Measurements from ENCODE around the gene HTRA3.

The HTRA3 gene

DNA sequence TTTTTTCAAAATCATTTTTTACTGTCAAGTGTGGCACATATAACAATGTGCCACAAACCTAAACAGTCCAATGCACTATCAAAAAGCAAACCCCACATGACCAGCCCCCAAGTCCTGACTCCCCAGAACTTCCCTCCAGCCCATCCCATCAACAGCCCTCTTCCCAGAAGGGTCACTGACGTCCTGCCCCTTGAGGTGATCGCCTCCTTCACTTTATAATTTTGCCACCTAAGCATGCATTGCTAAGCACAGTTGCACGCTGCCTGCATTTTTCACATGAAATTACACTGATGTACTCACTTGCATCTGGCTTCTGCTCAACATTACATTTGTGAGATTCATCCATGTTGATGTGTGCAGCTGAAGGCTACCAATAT is 42.5 kb downstream of the HTRA3 start:
- Histone ChIP-seq H3K27ac (replicated peaks) (no peak overlapping the region), H3K4me3 (replicated peaks; ENCODE audit: insufficient read depth, low read length) (no peak overlapping the region), H3K27me3 (ENCODE audit: insufficient read depth, poor library complexity, severe bottlenecking) (no peaks in the 10 kb centered on the region)
- TF ChIP-seq, protein P1, sequence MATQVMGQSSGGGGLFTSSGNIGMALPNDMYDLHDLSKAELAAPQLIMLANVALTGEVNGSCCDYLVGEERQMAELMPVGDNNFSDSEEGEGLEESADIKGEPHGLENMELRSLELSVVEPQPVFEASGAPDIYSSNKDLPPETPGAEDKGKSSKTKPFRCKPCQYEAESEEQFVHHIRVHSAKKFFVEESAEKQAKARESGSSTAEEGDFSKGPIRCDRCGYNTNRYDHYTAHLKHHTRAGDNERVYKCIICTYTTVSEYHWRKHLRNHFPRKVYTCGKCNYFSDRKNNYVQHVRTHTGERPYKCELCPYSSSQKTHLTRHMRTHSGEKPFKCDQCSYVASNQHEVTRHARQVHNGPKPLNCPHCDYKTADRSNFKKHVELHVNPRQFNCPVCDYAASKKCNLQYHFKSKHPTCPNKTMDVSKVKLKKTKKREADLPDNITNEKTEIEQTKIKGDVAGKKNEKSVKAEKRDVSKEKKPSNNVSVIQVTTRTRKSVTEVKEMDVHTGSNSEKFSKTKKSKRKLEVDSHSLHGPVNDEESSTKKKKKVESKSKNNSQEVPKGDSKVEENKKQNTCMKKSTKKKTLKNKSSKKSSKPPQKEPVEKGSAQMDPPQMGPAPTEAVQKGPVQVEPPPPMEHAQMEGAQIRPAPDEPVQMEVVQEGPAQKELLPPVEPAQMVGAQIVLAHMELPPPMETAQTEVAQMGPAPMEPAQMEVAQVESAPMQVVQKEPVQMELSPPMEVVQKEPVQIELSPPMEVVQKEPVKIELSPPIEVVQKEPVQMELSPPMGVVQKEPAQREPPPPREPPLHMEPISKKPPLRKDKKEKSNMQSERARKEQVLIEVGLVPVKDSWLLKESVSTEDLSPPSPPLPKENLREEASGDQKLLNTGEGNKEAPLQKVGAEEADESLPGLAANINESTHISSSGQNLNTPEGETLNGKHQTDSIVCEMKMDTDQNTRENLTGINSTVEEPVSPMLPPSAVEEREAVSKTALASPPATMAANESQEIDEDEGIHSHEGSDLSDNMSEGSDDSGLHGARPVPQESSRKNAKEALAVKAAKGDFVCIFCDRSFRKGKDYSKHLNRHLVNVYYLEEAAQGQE (IDR thresholded peaks at IDR 0.05; ENCODE audit: insufficient replicate concordance, low read depth) = no peak
- no peak for TF ChIP-seq SPI1 (IDR thresholded peaks at IDR 0.05; ENCODE audit: borderline replicate concordance, low read depth)
- TF ChIP-seq, protein P2, sequence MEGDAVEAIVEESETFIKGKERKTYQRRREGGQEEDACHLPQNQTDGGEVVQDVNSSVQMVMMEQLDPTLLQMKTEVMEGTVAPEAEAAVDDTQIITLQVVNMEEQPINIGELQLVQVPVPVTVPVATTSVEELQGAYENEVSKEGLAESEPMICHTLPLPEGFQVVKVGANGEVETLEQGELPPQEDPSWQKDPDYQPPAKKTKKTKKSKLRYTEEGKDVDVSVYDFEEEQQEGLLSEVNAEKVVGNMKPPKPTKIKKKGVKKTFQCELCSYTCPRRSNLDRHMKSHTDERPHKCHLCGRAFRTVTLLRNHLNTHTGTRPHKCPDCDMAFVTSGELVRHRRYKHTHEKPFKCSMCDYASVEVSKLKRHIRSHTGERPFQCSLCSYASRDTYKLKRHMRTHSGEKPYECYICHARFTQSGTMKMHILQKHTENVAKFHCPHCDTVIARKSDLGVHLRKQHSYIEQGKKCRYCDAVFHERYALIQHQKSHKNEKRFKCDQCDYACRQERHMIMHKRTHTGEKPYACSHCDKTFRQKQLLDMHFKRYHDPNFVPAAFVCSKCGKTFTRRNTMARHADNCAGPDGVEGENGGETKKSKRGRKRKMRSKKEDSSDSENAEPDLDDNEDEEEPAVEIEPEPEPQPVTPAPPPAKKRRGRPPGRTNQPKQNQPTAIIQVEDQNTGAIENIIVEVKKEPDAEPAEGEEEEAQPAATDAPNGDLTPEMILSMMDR (IDR thresholded peaks at IDR 0.05; ENCODE audit: insufficient read depth, low read length) = no peak
- TF ChIP-seq GABPA (IDR thresholded peaks at IDR 0.05; ENCODE audit: low read depth) = no peak
- TF ChIP-seq POLR2AphosphoS5 (IDR thresholded peaks at IDR 0.05; ENCODE audit: low read depth) = no peak
- no peak for DNase-seq (ENCODE audit: low read depth in 1 of 2, low spot score in 1 of 2)

DNA sequence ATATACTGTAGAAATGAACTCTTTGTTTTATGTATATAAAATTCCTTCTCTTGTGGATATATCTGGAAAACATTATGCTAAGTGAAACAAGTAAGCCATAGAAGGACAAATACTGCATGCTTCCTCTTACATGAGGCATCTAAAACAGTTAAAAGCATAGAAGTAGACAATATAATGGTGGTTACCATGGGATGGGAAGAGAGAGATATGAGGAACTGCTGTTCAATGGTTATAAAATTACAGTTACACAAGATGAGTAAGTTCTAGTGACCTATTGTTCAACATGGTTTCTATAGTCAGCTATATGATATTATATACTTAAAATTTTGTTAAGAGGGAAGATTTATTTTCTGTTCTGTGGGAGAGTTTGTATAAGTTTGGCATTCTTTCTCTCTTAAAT is 43.4 kb downstream of the HTRA3 start:
- no peaks in the 10 kb centered on the region for H3K27me3 ChIP-seq (ENCODE audit: insufficient read depth, poor library complexity, severe bottlenecking)
- no peak overlapping the region for H3K27ac ChIP-seq (replicated peaks)
- no peak for DNase-seq (ENCODE audit: low read depth in 1 of 2, low spot score in 1 of 2)
- no peak overlapping the region for H3K4me3 ChIP-seq (replicated peaks; ENCODE audit: insufficient read depth, low read length)
- TF ChIP-seq, protein P1 (IDR thresholded peaks at IDR 0.05; ENCODE audit: insufficient replicate concordance, low read depth) = no peak
- TF ChIP-seq, protein P2 (IDR thresholded peaks at IDR 0.05; ENCODE audit: insufficient read depth, low read length) = no peak
- no peak for TF ChIP-seq POLR2AphosphoS5 (IDR thresholded peaks at IDR 0.05; ENCODE audit: low read depth)
- TF ChIP-seq GABPA (IDR thresholded peaks at IDR 0.05; ENCODE audit: low read depth) = no peak
- TF ChIP-seq SPI1 (IDR thresholded peaks at IDR 0.05; ENCODE audit: borderline replicate concordance, low read depth) = no peak

DNA sequence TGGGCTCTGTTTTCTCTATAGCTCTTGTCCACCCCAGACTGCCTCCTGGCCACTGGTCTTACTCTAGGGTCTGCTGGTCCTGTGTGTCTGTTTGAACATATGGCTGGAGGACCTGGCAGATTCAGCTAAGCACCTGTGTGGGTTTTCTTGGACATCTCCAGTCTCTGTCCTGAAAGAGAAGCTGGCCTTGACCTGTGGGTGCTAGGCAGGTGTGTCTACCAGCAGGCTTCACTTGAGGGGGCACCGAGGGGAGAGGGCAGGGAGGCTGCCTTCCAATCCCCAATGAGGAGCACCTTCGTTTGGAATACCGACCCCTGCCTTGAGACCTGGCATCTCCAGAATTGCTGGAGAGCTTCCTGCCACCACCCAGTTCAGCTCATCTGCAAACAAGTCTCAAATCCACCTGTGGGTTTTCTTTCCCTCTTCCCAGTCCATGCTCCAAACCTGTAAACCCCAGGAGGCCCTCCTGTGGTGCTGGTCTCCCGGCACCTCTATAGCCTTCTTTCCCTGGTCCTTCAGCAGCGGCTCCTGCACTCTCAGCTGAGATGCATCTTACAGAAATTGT is 45.2 kb downstream of the HTRA3 start:
- Histone ChIP-seq H3K4me3 (replicated peaks; ENCODE audit: insufficient read depth, low read length) (no peak overlapping the region), H3K27ac (replicated peaks) (peak overlapping the region; percentile 45; the same call in 1 of the 2 replicates), H3K27me3 (ENCODE audit: insufficient read depth, poor library complexity, severe bottlenecking) (no peaks in the 10 kb centered on the region)
- no peak for DNase-seq (ENCODE audit: low read depth in 1 of 2, low spot score in 1 of 2)
- TF ChIP-seq SPI1 (IDR thresholded peaks at IDR 0.05; ENCODE audit: borderline replicate concordance, low read depth) = no peak
- TF ChIP-seq POLR2AphosphoS5 (IDR thresholded peaks at IDR 0.05; ENCODE audit: low read depth) = no peak
- TF ChIP-seq, protein P1 (IDR thresholded peaks at IDR 0.05; ENCODE audit: insufficient replicate concordance, low read depth) = no peak
- TF ChIP-seq, protein P2 (IDR thresholded peaks at IDR 0.05; ENCODE audit: insufficient read depth, low read length) = no peak
- no peak for TF ChIP-seq GABPA (IDR thresholded peaks at IDR 0.05; ENCODE audit: low read depth)
